KBM-7 (cell line): Measurements from ENCODE around the gene ABHD12B.
A peak's percentile ranks its signal among the peaks of the same experiment; 100 is the strongest.

Experiments used
- DNase-seq: peaks from one replicate; pipeline ENCODE4 v3.0.0-alpha.2; 2015
- in situ Hi-C: fragments of 300-500 bp; cut with MboI; formaldehyde crosslinking; loops from 2 replicates; pipeline ENCODE4 v1.14.3; 2020; ENCODE audit warnings: low sequenced_read_pairs, low pct_unique_long_range_greater_than_20kb, mixed read lengths

The ABHD12B gene

GRCh38 chr14:50871914-50872732 lies at the start of gene ABHD12B:
TSS of gene ABHD12B (plus strand) at chr14:50872053. CDS start at chr14:50872175, 122 bp downstream.
- in situ Hi-C loops = no loop called here
- no peak for DNase-seq

GRCh38 chr14:50822501-50823042 lies 49.3 kb upstream of the ABHD12B start:
- peak; percentile 58 for DNase-seq
- in situ Hi-C loops = no loop called here

- no peak for DNase-seq
- in situ Hi-C loops = no loop called here
Observed at GRCh38 chr14:50823051-50823761, 48.6 kb upstream of the ABHD12B start.

GRCh38 chr14:50823762-50824636 lies 47.9 kb upstream of the ABHD12B start:
- DNase-seq = peak; percentile 11

GRCh38 chr14:50825307-50825706 lies 46.5 kb upstream of the ABHD12B start:
- DNase-seq = no peak
- in situ Hi-C loops = no loop called here

More at GRCh38 chr14:50823762-50824636, 47.9 kb upstream of the ABHD12B start:
- in situ Hi-C loops = no loop called here

GRCh38 chr14:50826681-50827080 lies 45.2 kb upstream of the ABHD12B start:
- in situ Hi-C loops = no loop called here
- DNase-seq = no peak

GRCh38 chr14:50828721-50829488 lies 42.9 kb upstream of the ABHD12B start:
- in situ Hi-C loops = no loop called here
- peak; percentile 21 for DNase-seq

GRCh38 chr14:50829489-50830043 lies 42.3 kb upstream of the ABHD12B start:
- no peak for DNase-seq

GRCh38 chr14:50830044-50830931 lies 41.6 kb upstream of the ABHD12B start:
- DNase-seq = peak; percentile 63
- in situ Hi-C loops = no loop called here

More at GRCh38 chr14:50829489-50830043, 42.3 kb upstream of the ABHD12B start:
- in situ Hi-C loops = no loop called here

- peak; percentile 77 for DNase-seq
- in situ Hi-C loops = no loop called here
Observed at GRCh38 chr14:50830932-50831725, 40.7 kb upstream of the ABHD12B start, which contains the start of gene NIN. TSS of gene NIN (minus strand) at chr14:50831162. CDS start at chr14:50822056, 9,106 bp downstream.

- in situ Hi-C loops = no loop called here
- DNase-seq = no peak
Observed at GRCh38 chr14:50831726-50832168, 40.1 kb upstream of the ABHD12B start.

GRCh38 chr14:50832935-50833630 lies 38.8 kb upstream of the ABHD12B start:
- no peak for DNase-seq
- in situ Hi-C loops = no loop called here

GRCh38 chr14:50834802-50835276 lies 37.0 kb upstream of the ABHD12B start:
- in situ Hi-C loops = no loop called here
- DNase-seq = no peak

GRCh38 chr14:50835280-50835679 lies 36.6 kb upstream of the ABHD12B start:
- in situ Hi-C loops = no loop called here
- peak; percentile 37 for DNase-seq

- DNase-seq = no peak
- in situ Hi-C loops = no loop called here
Observed at GRCh38 chr14:50836515-50836914, 35.3 kb upstream of the ABHD12B start.

GRCh38 chr14:50837271-50837670 lies 34.6 kb upstream of the ABHD12B start:
- in situ Hi-C loops = no loop called here
- no peak for DNase-seq
